ENCODE measurements around the gene SAMD3.
A peak's percentile ranks its signal among the peaks of the same experiment; 100 is the strongest.
"Not testable (repeated sequence)": the region's sequence is repeated elsewhere in the genome, so short reads cannot be mapped to it uniquely, and the experiment has no call there.

The SAMD3 gene, protein sequence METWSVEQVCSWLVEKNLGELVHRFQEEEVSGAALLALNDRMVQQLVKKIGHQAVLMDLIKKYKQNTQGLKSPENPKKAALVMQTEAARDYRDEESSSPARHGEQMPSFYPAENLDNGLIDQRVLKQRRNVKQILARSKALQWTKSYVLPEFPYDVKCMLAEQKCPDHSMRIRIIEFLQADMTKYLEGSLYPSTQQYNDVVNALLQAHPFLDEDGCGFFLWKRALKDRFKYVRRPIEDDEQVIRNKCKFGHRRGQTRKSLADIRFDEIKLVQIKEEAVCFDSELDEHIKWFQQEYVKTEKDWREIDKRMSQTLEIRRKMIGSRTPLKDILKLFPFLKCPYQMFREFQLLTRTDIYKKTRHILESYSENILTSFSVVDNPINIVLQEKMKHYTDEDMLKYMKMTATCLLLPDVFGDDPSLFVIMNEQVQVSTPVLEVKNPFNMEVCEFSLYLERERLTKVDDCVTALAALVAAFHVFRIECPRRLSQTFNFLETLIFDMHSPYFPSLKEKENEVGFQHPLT

DNA sequence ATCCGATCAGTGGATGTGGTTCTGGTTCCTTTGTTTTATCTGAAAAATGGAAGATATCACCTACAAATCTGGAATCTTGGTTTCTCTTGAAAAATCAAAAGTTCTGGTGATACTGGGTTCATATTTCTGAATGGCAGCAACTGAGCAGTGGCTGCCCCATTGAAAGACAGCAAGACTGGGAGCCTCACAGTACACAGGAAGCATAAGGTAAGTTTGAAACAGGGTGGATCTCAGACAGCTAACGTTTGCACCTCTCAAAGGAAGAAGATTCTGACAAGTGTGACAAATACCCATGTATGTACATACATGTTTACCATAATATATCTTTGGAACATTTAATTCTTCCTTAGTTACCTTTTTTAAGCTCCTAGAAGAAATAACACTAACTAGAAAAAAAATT lies at the start of gene SAMD3:
Gene SAMD3 (minus strand): TSS at position 177 of the 400 bp plus-strand sequence. CDS start 7,678 bp downstream, outside the sequence.
- no peak for DNase-seq (ENCODE audit: low read depth)

DNA sequence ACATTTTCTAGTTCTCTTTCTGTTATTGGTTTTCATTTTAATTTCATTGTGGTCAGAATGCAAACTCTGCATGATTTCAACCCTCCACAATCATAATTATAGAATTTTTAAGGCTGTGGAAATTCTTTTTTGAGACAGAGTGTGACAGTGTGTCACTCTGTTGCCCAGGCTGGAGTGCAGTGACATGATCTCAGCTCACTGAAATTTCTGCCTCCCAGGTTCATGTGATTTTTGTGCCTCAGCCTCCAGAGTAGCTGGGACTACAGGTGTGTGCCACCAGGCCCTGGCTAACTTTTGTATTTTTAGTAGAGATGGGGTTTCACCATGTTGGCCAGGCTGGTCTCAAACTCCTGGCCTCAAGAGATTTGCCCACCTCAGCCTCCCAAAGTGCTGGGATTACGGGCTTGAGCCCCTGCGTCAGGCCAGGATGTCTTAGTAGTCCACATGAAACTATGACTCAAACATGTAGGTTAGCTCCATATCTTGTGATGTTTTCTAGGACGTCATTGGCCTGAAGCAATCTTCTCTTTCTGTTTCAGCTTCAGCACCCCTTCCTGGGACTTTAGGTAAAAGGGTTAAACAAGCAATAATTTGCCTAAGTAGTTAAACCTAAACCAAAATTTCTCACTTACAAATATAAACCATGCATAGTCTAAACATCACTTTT lies 47.4 kb upstream of the SAMD3 start:
- no peak for DNase-seq (ENCODE audit: low read depth)

DNA sequence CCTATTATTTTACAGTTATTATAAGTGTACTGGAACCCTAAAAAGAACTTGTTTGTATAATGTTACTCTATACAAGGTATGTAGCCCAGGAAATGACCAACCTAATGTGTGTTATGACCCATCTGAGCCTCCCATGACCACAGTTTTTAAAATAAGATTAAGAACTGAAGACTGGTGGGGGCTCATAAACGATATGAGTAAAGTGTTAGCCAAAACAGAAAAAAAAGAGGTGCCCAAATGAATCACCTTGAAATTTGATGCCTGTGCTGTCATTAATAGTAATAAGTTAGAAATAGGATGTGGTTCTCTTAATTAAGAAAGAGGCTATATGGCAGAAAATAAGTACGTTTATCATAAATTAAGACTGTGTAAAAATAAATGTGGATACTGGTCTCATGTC lies 42.8 kb upstream of the SAMD3 start:
- DNase-seq (ENCODE audit: low read depth), result not testable (repeated sequence)

DNA sequence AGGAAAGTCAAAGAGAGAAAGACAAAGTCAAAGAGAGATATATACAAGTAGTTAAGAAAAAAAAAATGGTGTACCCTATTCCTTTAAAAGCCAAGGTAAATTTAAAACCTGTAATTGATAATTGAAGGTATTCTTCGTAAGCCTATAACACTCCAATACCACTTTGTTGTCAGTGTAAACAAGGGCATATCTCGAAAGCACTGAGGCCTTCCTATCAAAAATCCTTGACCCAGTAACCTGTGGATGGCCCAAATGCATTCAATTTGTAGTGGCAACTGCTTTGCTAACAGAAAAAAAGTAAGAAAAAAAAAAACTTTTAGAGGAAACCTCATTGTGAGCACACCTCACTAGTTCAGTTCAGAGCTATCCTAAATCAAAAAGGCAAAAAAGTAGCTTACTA lies 39.3 kb upstream of the SAMD3 start:
- DNase-seq (ENCODE audit: low read depth), result no peak

DNA sequence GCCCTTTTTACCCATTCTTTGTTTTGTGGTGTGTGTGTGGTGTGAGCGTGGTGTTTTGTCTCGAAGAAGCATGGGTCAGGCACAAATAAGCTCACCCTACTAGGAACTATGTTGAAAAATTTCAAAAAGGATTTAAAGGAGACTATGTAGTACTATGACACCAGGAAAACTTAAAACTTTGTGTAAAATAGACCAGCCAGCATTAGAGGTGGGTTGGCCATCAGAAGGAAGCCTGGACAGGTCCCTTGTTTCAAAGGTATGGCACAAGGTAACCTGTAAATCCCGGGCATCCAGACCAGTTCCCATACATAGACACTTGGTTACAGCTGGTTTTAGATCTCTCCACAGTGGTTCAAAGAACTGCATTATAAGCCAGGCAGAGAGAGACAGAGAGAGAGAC lies 38.8 kb upstream of the SAMD3 start:
- not testable (repeated sequence) for DNase-seq (ENCODE audit: low read depth)

DNA sequence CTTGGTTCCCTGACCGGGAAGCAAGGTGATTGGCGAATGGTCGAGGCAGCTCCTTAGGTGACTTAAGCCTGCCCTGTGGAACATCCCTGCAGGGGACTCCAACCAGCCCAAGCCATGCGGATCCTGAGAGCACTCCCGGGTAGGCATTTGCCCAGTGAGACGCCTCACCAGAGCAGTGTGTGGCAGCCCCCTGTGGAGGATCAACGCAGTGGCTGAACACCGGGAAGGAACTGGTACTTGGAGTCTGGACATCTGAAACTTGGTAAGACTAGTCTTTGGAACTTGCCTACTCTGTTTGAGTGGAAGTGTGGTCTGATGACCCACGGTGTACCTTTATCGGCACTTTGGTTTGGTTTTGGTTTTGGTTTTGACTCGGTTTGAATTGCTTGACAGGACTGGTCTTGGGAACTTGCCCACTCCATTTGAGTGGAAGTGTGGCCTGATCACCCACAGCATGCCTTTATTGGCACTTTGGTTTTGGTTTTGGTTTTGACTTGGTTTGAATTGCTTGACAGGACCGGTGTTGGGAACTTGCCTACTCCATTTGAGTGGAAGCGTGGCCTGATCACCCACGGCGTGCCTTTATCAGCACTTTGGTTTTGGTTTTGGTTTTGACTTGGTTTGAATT lies 38.0 kb upstream of the SAMD3 start:
- not testable (repeated sequence) for DNase-seq (ENCODE audit: low read depth)

DNA sequence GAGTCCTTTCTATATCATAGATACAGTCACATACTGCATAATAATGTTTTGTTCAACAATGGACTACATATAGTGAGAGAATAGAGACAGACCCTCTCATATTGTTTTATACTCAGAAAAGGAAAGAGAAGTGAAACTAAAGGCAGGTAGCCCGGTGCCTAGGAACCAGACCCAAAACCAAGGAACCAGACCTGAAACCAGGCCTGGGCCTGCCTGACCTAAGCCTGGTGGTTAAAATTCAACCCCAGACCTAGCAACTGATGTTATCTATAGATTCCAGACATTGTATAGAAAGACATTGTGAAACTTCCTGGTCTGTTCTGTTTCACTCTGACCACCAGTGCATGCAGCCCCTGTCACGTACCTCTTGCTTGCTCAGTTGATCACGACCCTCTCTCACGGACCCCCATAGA lies 37.3 kb upstream of the SAMD3 start:
- DNase-seq (ENCODE audit: low read depth), result not testable (repeated sequence)

DNA sequence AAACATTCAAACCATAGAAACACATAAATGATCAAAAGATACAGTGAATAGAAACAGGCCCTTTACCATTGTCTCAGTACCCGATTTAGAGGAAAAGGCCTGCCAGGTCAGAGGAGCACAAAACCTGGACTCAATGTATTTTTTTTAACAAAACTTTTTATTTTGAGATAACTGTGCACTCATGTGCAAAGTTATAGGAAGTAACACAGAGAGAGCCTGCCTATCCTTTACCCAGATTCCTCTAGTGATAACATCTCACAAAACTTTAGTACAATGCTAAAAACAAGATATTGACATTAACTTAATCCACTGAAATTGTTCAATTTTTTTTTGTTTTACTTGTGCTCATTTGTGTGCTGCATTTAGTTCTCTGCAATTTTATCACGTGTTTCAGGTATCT lies 36.8 kb upstream of the SAMD3 start:
- DNase-seq (ENCODE audit: low read depth), result no peak

DNA sequence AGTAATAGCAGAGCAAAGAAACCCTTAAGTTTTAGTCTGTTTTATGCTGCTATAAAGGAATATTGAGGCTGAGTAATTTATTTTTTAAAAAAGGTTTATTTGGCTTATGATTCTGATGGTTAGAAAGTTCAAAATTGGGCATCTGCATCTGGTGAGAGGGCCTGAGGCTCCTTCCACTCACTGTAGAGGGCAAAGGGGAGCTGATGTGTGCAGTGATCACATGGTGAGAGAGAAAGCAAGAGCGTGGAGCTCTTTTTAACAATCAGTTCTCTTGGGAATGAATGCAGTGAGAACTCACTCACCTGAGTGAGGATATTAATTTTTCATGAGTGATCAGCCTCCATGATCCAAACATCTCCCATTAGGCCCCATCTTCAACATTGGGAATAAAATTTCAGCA lies 36.4 kb upstream of the SAMD3 start:
- DNase-seq (ENCODE audit: low read depth), result no peak

DNA sequence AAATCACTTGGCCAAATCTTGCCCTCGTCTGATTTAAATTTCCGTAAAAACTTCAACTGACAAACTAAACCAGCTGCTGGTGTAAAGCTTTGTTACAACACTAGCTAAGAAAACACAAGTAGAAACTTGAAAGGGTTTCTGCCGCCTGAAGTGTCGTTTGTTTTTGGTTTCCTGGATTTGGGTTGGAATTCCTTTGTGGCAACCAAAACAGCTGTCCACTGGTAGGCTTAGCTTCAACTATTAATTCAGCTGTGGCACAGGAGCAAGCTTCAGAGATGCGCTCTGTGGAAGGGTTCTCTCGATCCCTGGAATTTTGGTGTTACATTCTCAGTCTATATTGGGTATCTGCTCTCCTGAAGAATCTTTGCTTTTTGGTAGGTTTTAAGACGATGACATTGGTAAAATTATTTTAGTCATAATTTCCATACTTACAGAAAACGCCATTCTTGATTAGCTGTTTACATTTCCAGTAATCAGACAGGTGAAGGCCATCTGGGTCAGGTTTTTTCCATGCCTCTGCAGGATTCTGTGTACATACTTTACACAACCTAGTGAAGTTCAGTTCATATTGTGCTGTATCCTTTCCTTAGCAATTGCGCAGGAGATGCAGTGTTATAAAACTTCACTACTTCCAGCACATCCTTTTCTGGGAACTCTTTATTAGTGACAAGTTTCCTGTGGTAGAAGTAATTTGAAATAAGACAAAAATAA lies 29.9 kb upstream of the SAMD3 start:
- DNase-seq (ENCODE audit: low read depth), result no peak

DNA sequence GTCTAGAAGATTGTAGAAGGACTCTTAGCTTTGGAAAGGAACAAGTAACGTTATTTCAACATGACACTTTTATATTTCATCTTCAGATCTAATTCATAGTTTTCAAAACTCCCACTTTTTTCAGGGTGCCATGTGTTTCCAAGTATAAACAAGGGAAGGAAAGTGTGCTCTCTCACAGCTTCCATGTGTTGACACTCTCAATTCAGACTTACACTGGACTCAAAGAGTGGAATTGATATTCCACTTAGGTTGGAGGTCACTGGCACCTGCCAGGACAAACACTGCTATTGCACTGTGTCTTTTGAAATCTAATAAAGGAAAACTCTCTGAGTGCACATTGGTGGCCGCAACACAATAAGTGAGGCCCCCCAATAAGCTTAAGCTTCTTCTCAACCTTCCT lies 22.5 kb upstream of the SAMD3 start:
- no peak for DNase-seq (ENCODE audit: low read depth)

DNA sequence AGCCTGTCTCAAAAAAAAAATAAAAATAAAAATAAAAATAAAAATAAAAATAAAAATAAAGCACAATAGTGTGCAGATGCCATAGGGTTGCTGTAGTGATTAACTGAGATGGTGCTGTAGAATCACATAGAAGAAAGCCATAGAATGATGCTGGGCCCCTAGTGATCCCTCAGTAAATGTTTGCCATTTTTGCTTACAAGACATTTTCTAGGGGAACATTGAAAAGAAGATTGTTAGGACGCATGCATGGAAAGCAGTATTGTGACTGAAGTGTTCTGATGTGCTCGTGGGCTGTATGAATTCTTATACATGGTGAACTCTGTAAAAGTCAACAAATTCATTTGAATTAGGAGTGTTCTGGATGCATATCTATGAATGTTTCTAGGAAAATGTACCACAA lies 22.0 kb upstream of the SAMD3 start:
- no peak for DNase-seq (ENCODE audit: low read depth)

DNA sequence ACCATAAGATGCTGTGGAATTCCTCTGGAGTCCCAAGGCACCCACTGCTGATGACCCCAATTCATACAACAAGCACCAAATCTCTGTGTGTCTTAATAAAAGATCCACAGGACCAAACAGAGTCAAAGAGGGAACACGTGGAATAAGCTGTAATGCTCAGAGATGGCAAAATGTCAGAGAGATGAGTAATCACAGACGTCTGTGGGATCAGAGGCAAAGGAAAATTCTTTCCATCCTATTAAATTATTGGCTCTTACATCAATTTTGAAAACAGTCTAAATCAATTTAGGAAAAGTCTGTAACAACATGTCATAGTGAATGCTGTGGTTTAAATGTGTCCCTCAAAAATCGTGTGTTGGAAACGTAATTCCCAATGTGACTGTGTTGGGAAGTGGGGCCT lies 17.5 kb upstream of the SAMD3 start:
- DNase-seq (ENCODE audit: low read depth), result peak; percentile 63

DNA sequence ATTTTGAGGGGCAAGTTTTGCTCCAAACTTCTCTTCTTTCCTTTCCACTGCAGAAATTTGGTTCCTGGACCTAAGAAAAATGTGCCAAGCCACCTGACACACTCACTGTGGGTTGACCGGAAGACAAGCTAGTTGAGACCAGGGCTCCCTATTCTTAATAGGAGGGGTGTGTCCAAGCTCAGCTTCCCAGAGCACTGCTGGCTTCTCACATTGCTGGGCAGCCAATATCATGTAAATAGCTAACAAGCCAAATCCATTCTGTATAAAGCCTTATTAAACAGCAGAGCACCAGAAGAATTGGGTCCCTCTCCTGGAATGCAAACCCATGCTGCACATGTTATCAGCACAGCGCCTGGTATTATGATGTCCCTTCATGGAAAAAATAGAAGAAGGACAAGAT lies 17.0 kb upstream of the SAMD3 start:
- DNase-seq (ENCODE audit: low read depth), result no peak

DNA sequence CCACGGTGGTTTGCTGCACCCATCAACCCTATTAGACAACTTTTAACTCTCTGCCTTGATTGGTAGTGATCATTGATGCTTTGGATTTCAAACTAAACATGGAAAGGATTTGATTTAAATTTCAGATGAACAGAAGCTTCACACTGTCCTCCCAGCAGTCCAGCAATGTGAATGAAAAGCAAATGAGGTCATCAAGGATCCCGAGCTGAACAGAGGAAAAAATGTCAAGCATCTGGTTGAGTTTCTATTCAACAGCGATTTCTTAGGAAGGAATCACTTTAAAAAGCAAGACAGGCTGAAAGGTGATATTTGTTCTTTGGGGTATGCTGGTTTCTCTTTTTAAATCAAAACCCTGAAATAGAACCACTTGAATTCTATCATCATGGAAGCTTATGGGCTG lies 10.6 kb upstream of the SAMD3 start:
- peak; percentile 21 for DNase-seq (ENCODE audit: low read depth)

DNA sequence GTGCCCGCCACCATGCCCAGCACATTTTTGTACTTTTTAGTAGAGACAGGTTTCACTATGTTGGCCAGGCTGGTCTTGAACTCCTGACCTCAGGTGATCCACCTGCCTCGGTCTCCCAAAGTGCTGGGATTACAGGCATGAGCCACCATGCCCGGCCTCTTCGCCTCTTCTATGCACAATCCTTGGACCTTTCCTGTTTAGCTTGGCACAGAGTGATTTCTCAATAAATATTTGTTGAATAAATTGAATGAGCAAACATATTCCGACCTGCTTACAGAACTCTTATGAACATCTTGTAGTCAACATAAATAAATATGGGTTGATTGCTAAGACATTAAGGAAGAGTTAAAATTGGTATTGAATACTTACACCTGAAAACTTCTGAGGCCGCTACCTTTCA lies 7.8 kb upstream of the SAMD3 start:
- not testable (repeated sequence) for DNase-seq (ENCODE audit: low read depth)

DNA sequence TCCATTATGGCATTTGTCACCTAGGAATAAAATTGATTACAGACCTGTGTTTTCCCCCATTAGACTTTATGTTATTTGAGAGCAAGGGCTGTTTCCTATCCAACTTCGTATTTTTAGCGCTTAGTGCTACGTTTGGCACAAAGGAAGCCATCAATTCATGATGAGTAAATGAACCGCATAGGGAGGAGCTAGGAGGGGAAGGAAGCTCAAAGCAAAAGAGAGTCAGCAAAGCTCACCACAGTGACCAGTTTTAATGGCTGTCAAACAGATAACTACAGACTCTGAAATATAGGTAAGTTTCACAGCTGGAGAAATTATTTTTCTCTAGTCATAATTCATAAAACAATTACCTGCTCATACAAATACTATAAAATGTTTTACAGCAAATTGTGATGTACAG lies 6.9 kb upstream of the SAMD3 start:
- no peak for DNase-seq (ENCODE audit: low read depth)

DNA sequence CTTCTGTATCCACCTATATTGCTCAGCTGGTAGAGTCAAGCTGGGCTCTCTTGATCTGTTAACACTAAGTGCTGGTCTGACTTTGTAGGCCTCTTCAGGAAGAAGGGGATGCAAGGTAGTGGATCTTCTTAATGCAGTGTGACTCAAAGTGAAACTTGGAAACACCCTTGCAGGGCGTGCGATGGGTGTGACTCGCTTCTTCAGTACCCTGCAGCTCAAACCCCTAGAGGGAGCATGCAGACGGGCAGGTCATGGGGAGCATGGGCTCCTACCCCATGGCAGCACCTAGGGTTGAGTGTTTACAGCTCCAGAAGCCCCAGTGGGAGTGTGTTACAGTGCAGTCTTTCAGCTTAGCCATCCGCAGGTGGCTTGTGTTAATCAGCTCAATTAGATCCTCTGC lies 757 bp upstream of the SAMD3 start:
- DNase-seq (ENCODE audit: low read depth), result no peak

DNA sequence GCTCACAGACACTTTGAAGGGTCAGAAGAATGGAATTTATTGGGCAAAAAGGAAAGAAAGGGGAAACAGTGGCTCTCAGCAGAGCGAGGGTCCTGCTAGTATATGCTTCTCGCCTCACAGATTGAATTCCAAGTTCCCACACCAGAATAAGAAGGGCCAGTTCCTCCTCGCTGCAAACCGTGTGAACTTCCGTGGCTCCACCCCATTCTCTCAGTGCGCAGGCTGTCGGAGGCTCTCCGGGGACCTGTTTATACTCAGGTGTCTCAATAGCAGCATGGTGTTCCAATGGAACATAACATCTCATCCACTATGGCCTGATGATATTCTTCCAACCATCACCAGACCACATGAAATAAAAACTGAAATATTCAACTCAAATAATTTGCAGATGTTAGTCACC lies 4.6 kb downstream of the SAMD3 start:
- DNase-seq (ENCODE audit: low read depth), result no peak

DNA sequence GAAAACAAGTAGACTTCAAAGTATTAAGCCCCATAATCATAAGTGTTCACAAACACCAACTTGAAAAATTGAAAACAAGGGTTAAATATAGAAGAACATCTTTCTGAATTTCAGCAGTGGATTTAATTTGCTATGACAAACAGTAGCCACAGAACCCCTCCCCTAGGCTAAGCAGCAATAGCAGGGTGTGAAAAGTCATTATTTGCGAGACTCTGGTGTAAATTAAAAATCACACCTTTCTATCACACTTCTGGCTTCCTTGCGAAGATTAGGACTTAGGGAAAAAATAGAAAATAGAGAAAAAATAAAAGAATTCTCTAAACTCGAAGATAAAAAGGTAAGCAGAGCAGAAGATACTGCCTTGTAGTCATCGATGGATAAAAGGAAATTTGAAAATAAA lies 6.1 kb downstream of the SAMD3 start:
- no peak for DNase-seq (ENCODE audit: low read depth)

DNA sequence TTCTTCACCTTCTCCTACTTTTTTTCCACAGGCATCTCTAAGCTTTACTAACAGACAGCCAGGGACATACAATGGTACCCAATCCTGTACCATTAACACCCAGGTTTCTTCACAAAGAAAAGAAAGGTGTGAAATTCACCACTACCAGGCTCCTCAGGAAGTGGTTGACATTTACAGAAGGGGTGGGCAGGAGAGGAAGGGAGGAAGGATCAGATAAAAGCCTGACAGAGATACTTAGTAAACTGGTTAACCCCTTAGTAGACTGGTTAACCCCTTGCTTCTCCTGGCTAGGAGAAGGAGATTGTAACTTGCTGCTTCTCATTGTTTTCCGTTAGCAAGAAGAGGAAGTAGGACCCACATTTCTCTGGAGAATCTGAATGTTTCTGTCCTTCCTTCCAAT lies 7.2 kb downstream of the SAMD3 start:
- no peak for DNase-seq (ENCODE audit: low read depth)

DNA sequence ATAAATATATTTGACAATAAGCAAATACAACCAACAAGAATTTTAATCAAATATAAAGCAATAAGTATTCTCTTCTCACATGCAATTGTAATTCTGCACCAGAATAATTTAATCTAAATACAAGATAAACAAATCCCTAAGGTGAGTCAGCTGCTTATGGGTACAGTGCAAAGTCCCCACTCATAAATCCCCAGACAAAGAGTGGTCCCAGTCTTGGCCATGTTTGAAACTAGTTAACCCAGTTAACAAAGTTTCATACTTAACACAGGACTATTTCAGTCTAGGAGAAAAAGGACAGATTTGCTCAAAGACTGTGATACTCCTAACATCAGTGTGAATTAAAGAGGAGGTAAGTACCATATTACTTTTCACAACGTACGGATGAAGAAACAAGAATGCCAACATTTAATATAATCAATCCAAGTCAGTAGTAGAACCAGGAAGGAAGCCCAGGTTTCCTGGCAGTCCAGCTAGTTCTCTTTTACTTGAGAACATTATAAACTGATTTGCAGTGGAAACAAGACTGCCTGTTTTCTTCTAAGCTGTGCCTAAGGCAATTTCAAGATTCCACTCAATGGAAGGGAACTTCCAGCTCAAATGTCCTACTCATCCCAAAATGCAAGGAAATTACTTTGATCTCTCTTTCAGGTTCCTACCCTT lies 10.4 kb downstream of the SAMD3 start:
- DNase-seq (ENCODE audit: low read depth), result no peak

All from GM04503 (cell line).